Endothelial cell of hepatic sinusoid (primary cell): Measurements from ENCODE around the gene ZNF521.

Source experiments
- in situ Hi-C: cut with HindIII; loops from 2 replicates; pipeline ENCODE4 v1.10.0; 2017; ENCODE audit warnings: low sequenced_read_pairs

The ZNF521 gene

GRCh38 chr18:25351777-25352628, at the start of gene ZNF521:
Gene ZNF521 (minus strand): TSS chr18:25352166. CDS start chr18:25350946, 1,220 bp downstream.
- in situ Hi-C loops, result loop anchor here (10.0 kb wide), 1 partner anchor 237 kb away; no protein-coding TSS in a partner anchor

DNA sequence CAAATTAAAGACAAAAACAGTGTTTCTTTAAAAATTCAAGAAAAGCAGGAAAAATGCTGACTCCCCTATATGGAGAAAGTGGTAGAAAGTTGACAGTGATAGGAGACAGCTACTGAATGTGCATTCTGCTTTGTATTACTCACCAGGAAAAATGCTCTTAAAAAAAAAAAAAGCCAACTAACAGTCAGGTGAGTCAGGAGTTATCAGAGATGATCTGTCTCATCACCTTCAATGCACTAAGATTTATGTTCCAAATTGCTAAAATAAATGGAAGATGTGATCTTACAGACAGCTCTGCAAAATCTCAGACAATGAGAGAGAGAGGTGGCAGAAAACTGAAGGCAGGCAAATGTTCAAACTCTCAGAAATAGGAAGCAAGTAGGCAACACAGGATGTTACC, 47.6 kb upstream of the ZNF521 start:
- in situ Hi-C loops, result no loop called here

- in situ Hi-C loops, result no loop called here
These were observed 40.2 kb upstream of the ZNF521 start for GRCh38 chr18:25392192-25392591.

GRCh38 chr18:25373432-25374179, 21.6 kb upstream of the ZNF521 start:
- in situ Hi-C loops, result no loop called here

GRCh38 chr18:25370391-25370790, 18.4 kb upstream of the ZNF521 start:
- in situ Hi-C loops, result no loop called here

DNA sequence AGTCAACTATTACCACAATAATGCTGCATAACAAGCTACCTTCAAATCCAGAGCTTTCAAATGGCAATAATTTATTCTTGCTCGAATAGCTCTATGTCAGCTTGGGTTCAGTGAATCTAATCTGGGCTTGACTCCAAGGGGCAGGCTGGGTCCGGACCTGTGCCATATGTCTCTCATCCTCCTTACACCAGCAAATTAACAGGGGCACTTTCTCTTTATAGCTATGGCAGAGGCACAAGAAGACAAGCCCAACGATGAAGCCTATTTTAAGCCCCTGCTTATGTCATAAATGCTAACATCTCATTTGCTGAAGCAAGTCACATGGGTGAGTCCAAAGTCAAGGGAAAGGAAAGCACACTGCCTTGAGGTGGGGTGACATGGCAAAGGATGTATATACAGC, 13.3 kb upstream of the ZNF521 start:
- in situ Hi-C loops, result no loop called here

GRCh38 chr18:25364732-25365131, 12.8 kb upstream of the ZNF521 start:
- in situ Hi-C loops, result no loop called here

DNA sequence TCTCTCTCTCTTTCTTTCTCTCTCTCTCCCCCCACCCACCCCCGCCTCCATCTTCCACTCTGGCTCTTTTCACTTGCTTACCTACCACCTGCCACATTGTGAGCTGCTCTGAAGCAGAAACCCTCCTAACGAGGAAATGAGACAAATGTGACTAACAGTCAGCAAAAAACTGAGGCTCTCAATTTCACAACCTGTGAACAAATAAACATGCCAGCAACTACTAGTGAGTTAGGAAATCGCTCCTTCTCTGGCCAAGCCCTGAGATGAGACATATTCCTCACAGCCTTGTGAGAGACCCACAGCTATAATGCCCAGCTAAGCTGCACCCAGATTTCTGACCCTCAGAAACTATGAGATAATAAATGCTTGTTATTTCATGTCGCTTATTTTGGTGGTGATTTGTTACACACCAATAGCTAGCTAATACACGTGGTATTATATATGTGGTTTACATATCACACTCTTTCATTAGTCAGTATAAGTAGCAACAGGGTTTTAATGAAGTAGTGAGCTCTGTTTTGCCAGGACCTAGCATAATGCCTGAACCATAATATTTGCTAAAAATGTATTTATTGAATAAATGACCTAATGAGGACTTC, 8.4 kb upstream of the ZNF521 start:
- in situ Hi-C loops, result no loop called here

DNA sequence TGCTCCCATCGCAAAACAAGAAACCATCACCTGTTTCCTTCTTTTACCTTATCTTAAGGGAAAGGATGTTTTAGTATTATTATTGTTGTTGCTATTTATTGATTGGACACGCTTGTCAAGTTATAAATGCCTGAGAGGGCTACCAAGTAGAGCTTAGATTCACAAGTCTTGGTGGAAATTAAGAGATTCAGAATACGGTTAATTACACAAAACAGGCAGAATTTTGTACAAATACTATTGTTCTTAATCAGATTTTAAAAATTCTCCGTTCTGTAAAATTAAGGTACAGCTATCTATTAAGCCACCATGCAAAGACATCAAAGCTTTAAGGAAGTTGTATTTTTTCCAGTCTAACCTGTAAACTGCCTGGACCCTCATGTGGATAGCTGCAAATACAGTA, 1.1 kb upstream of the ZNF521 start:
- in situ Hi-C loops, result loop anchor here (10.0 kb wide), 1 partner anchor 238 kb away; no protein-coding TSS in a partner anchor

DNA sequence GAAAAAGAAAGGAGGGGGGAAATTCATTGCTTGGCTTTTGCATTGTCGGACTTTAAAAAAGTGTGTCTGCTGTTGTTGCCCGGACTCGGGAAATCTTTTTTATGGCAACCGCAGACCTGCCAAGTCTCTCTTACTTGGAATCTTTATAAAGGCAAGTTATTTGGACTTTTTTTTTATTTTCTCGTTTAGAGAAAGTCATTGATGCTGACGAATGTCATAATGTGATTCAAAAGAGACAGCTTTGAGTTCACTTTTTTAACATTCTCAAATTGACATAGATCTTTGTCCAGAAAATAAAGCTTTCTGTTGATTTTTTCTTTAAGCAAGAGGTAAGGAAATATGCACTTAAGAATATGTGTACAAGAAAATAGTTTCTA, 651 bp upstream of the ZNF521 start:
- in situ Hi-C loops, result loop anchor here (10.0 kb wide), 1 partner anchor 238 kb away; no protein-coding TSS in a partner anchor

DNA sequence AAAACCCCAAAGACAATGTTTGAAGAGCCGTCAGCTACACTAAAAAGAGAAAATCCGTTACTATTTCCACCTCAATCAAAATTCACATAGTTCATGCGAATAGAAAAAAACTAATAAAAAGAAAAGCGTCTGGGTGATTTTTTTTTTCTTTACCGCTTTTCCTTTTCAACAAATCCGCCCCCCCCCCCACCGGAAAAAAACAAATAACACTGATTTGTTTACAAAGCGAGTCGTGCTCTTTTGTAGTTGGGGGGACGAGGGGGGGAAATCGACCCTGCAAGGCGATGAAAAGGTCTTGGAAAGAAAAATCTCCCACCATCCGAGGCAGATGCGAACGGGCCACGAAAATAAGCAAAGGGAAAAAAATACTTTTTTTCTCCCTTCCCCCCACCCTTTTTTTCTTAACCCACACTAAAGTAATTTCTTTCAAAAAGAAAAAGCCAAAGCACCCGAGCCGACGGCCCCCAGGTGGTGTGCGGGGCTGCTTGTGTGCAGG, 638 bp downstream of the ZNF521 start:
- in situ Hi-C loops, result loop anchor here (10.0 kb wide), 1 partner anchor 237 kb away; no protein-coding TSS in a partner anchor

DNA sequence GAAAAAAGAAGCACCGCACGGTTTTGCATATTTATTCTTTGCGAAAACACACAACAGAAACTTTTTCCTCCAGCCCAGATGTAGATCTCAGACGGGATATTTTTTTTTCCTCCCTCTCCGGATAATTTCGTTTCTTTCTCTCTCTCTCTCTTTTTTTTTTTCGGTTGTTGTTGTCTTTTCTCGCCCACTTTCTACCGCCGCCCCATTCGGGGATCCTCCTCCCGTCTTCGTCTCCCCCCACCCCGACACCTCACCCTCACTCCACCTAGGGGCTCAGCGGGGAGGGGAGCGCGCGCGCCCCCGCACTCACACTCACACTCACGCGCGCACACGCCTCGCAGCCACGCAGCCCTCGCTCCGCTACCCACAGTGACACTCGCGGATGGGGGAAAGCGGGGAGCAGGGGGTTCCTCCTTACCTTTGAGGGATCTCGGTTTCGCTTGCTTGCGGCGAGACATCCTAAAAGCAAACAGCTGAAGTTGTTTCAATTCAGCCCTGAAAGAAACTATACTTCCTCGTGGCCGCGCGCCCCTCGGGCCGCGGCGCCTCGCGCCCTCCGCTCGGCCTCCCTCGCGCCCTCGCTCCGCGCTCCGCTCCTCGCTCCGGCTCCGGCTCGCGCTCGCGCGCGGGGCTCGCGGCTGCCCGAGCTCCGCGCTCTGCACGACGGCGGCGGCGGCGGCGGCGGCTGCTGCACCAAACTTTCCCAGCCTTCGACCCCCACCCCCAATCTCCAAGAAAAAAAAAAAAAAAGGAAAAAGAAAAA, 1.3 kb downstream of the ZNF521 start:
- in situ Hi-C loops, result loop anchor here (10.0 kb wide), 1 partner anchor 236 kb away; no protein-coding TSS in a partner anchor

- in situ Hi-C loops, result loop anchor here (10.0 kb wide), 1 partner anchor 235 kb away; no protein-coding TSS in a partner anchor
These were observed 2.0 kb downstream of the ZNF521 start for GRCh38 chr18:25349926-25350487.

- in situ Hi-C loops, result no loop called here
These were observed 2.6 kb downstream of the ZNF521 start for GRCh38 chr18:25349131-25349925.

GRCh38 chr18:25348386-25349130, 3.4 kb downstream of the ZNF521 start:
- in situ Hi-C loops, result no loop called here

DNA sequence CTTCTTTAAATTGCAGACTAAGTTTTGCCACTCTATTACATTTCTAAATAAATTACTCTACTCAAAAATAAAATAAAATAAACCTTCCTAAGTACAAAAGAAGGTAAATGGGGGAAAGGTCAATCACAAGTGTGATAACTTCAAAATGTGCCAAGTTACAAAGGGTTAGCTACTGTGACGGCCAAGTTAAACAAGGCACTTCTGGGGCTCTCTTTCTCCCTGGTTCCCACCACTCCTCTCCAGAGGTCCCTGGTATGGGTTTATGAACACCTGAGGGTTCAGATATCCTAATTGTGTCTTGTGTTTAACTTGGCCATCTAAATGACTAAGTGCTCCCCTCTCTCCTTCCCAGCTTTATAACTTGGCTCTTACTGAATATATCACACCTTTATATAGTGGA, 5.4 kb downstream of the ZNF521 start:
- in situ Hi-C loops, result no loop called here

- in situ Hi-C loops, result no loop called here
These were observed 6.7 kb downstream of the ZNF521 start for GRCh38 chr18:25345081-25345866.

DNA sequence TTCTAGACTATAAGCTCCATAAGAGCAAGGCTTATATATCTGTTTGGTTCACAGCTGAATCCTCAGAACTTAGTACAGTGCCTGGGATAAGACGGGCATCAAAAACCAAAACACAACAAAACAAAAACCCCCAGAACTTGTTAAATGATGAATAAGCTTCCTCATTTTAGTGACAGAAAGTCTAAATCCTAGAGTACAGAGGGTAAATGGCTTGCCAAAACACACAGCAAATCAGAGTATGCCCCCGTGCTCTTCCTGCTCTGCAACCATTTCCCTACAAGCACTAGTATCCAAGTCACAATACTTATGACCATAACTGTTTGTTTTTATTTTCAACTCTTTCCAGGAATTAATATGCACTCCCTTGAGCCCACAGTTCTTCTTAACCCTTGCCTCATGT, 10.1 kb downstream of the ZNF521 start:
- in situ Hi-C loops, result no loop called here
